A549 (cell line): ENCODE results near the gene TMEM115.

Experiments used
- CEBPB ChIP-seq, 2 experiments: fragments of >200 bp in 1 of 2; sonication (Bioruptor Twin) in 1 of 2; formaldehyde crosslinking in 1 of 2; IDR thresholded peaks; 2 replicates each; pipeline ENCODE4 v1.6.1; 2012 to 2016
- CTCF ChIP-seq: fragments of >200 bp; sonication (Bioruptor Twin); formaldehyde crosslinking; IDR thresholded peaks from 3 replicates; pipeline ENCODE4 v1.5.1; 2016
- EP300 ChIP-seq, 2 experiments: fragments of >200 bp; sonication (Bioruptor Twin); formaldehyde crosslinking; IDR thresholded peaks; 2 replicates in 1 of 2; 3 replicates in 1 of 2; pipeline ENCODE4 v1.6.1; 2016 to 2017
- NR3C1 ChIP-seq: fragments of >200 bp; sonication (Bioruptor Twin); formaldehyde crosslinking; IDR thresholded peaks from 3 replicates; pipeline ENCODE4 v1.6.1; 2017
- PHF8 ChIP-seq: fragments of 200-600 bp; sonication (generic); IDR thresholded peaks from 2 replicates; pipeline ENCODE4 v1.6.1; 2016; ENCODE audit warnings: low read depth, mild to moderate bottlenecking, antibody characterized with exemption, moderate library complexity, borderline replicate concordance
- POLR2A ChIP-seq: IDR thresholded peaks from 2 replicates; pipeline ENCODE4 v1.6.1; 2012; ENCODE audit warnings: mild to moderate bottlenecking, low read length
- RNF2 ChIP-seq: fragments of 200-600 bp; sonication (generic); IDR thresholded peaks from 2 replicates; pipeline ENCODE4 v1.6.1; 2016; ENCODE audit warnings: low read depth, mild to moderate bottlenecking, antibody characterized with exemption, moderate library complexity, borderline replicate concordance
- TFCP2L1 ChIP-seq: fragments of 250-450 bp; sonication (Bioruptor Pico); IDR thresholded peaks from 2 replicates; pipeline ENCODE4 v1.5.0; 2021; ENCODE audit warnings: mild to moderate bottlenecking

- TF ChIP-seq PHF8 (no peak), CTCF (no peak), RNF2 (no peak), POLR2A (no peak), NR3C1 (no peak), TFCP2L1 (CRISPR knock-in tag) (no peak), EP300 (IDR thresholded peaks at IDR 0.05) (no peak), CEBPB (IDR thresholded peaks at IDR 0.05) (no peak)
These were observed 19.7 kb downstream of the TMEM115 start for GRCh38 chr3:50339485-50340146.
